SU-DHL-6 (cell line): ENCODE results near the gene HPSE.

Experiments used
- H2AFZ ChIP-seq: fragments of 200-600 bp; sonication (generic); 2 replicates; pipeline ENCODE4 v1.6.1; 2014; ENCODE audit warnings: low read depth, mild to moderate bottlenecking, moderate library complexity, mixed read lengths, antibody characterized with exemption, low read length; ENCODE audit not compliant: severe bottlenecking
- H3F3A ChIP-seq: fragments of 200-600 bp; shearing (Covaris generic); 2 replicates; pipeline ENCODE4 v1.6.0; 2016; ENCODE audit warnings: antibody characterized with exemption, mild to moderate bottlenecking; ENCODE audit not compliant: insufficient read depth
- H3K27ac ChIP-seq: fragments of 200-600 bp; sonication (generic); 2 replicates; pipeline ENCODE4 v1.5.1; 2016; ENCODE audit warnings: low read depth, mild to moderate bottlenecking, low read length, moderate library complexity, mixed read lengths
- H3K27me3 ChIP-seq: fragments of 200-600 bp; sonication (generic), shearing (Covaris generic); 2 replicates; pipeline ENCODE4 v1.6.0; 2014; ENCODE audit warnings: mild to moderate bottlenecking, low read length
- H3K36me3 ChIP-seq: fragments of 200-600 bp; sonication (generic); 2 replicates; pipeline ENCODE4 v1.6.1; 2014; ENCODE audit warnings: mild to moderate bottlenecking, low read length, mixed read lengths
- H3K4me2 ChIP-seq: fragments of 300-600, 200-600 bp; shearing (Covaris generic), sonication (generic); 2 replicates; pipeline ENCODE4 v1.6.0; 2014; ENCODE audit warnings: low read length, low read depth, mild to moderate bottlenecking; ENCODE audit not compliant: poor library complexity, severe bottlenecking
- H3K4me3 ChIP-seq: fragments of 200-600 bp; sonication (generic); 2 replicates; pipeline ENCODE4 v1.5.1; 2014; ENCODE audit warnings: antibody characterized with exemption, low read length, mild to moderate bottlenecking, mixed read lengths; ENCODE audit not compliant: insufficient read depth, poor library complexity, severe bottlenecking
- H3K79me2 ChIP-seq: fragments of 200-600 bp; sonication (generic); 2 replicates; pipeline ENCODE4 v1.6.1; 2014; ENCODE audit warnings: mild to moderate bottlenecking, low read length, moderate library complexity; ENCODE audit not compliant: insufficient read depth
- H3K9ac ChIP-seq: fragments of 200-600 bp; sonication (generic); 2 replicates; pipeline ENCODE4 v1.7.0; 2014; ENCODE audit warnings: mild to moderate bottlenecking, low read length
- H3K9me2 ChIP-seq: fragments of 200-600 bp; sonication (generic); replicated peaks from 2 replicates; pipeline ENCODE4 v1.6.1; 2014; ENCODE audit warnings: low read length; ENCODE audit not compliant: insufficient read depth
- H3K9me3 ChIP-seq: fragments of 200-600 bp; sonication (generic); 2 replicates; pipeline ENCODE4 v1.6.1; 2014; ENCODE audit warnings: low read length, mixed read lengths; ENCODE audit not compliant: insufficient read depth
- H4K20me1 ChIP-seq: fragments of 200-600 bp; sonication (generic); 2 replicates; pipeline ENCODE4 v1.6.1; 2014; ENCODE audit warnings: low read depth, mild to moderate bottlenecking, antibody characterized with exemption, low read length, moderate library complexity, mixed read lengths
- CTCF ChIP-seq: fragments of 200-600 bp; sonication (generic); IDR thresholded peaks from one replicate; pipeline ENCODE4 v1.5.1; 2017; ENCODE audit warnings: antibody characterized with exemption, mild to moderate bottlenecking, low read length, moderate library complexity; ENCODE audit not compliant: insufficient read depth, poor library complexity, severe bottlenecking
- EZH2phosphoT487 ChIP-seq: fragments of 200-600 bp; sonication (generic), shearing (Covaris generic); conservative IDR thresholded peaks from 2 replicates; pipeline ENCODE4 v1.6.1; 2018; ENCODE audit warnings: mild to moderate bottlenecking, antibody characterized with exemption, low read length, moderate library complexity, mixed read lengths

Gene HPSE

GRCh38 chr4:83340692-83341343 is 6.2 kb upstream of the HPSE start:
- Histone ChIP-seq H4K20me1 (no peaks in the 10 kb centered on the region), H3K27me3 (no peaks in the 10 kb centered on the region), H3K4me3 (no peak overlapping the region), H3K27ac (no peak overlapping the region), H3K79me2 (no peaks in the 10 kb centered on the region), H2AFZ (no peak overlapping the region), H3K9me2 (no peaks in the 10 kb centered on the region), H3K9ac (no peak overlapping the region), H3K4me2 (no peak overlapping the region), H3F3A (no peaks in the 10 kb centered on the region; the same call in 1 of the 2 replicates), H3K36me3 (no peaks in the 10 kb centered on the region), H3K9me3 (no peaks in the 10 kb centered on the region)
- TF ChIP-seq EZH2phosphoT487 (no peak), CTCF (no peak)

- Histone ChIP-seq H3K27ac (no peak overlapping the region), H3K4me2 (no peak overlapping the region), H3K9me3 (no peaks in the 10 kb centered on the region), H3F3A (no peaks in the 10 kb centered on the region; the same call in 1 of the 2 replicates), H3K9me2 (no peaks in the 10 kb centered on the region), H3K4me3 (no peak overlapping the region), H2AFZ (no peak overlapping the region), H3K36me3 (no peaks in the 10 kb centered on the region), H3K9ac (no peak overlapping the region), H3K79me2 (no peaks in the 10 kb centered on the region), H4K20me1 (no peaks in the 10 kb centered on the region), H3K27me3 (no peaks in the 10 kb centered on the region)
- TF ChIP-seq CTCF, result no peak
Observed at GRCh38 chr4:83339573-83339972, 4.9 kb upstream of the HPSE start.

GRCh38 chr4:83335701-83336100 is 1.1 kb upstream of the HPSE start:
- H3K9ac ChIP-seq, result no peak overlapping the region
- H3K9me2 ChIP-seq, result no peaks in the 10 kb centered on the region
- H3K4me3 ChIP-seq, result no peak overlapping the region
- H2AFZ ChIP-seq, result no peak overlapping the region
- H3K27me3 ChIP-seq, result no peaks in the 10 kb centered on the region
- no peaks in the 10 kb centered on the region for H3K36me3 ChIP-seq
- H3K79me2 ChIP-seq, result no peaks in the 10 kb centered on the region
- no peaks in the 10 kb centered on the region for H4K20me1 ChIP-seq
- peak overlapping the region; percentile 60 for H3K4me2 ChIP-seq
- no peaks in the 10 kb centered on the region for H3K9me3 ChIP-seq
- no peak overlapping the region for H3K27ac ChIP-seq
- H3F3A ChIP-seq, result no peaks in the 10 kb centered on the region; the same call in 1 of the 2 replicates
- TF ChIP-seq CTCF (no peak), EZH2phosphoT487 (no peak)
